Stomach (tissue), 4 donors: ENCODE data around the gene CPN2.

Experiments used
- POLR2A ChIP-seq, 4 donors: fragments of 450-650 bp; IDR thresholded peaks; one replicate each; pipeline ENCODE4 v1.6.1; 2016; ENCODE audit warnings: antibody characterized with exemption in 4 of 4, control low read depth in 2 of 4, mild to moderate bottlenecking in 1 of 4, moderate library complexity in 1 of 4
- POLR2AphosphoS5 ChIP-seq, 3 donors: sonication (generic); formaldehyde crosslinking; IDR thresholded peaks; one replicate each; pipeline ENCODE4 v1.6.1; 2016; ENCODE audit warnings: antibody characterized with exemption in 3 of 3
- TF ChIP-seq, protein P1 (sequence below), 7 experiments: fragments of 450-650 bp in 4 of 7; fragments of 200-600 bp in 3 of 7; sonication (generic) in 3 of 7; IDR thresholded peaks; one replicate each; pipeline ENCODE4 v1.5.1; 2016 to 2019; ENCODE audit warnings: antibody characterized with exemption in 7 of 7, control low read depth in 2 of 7, mild to moderate bottlenecking in 1 of 7

DNA sequence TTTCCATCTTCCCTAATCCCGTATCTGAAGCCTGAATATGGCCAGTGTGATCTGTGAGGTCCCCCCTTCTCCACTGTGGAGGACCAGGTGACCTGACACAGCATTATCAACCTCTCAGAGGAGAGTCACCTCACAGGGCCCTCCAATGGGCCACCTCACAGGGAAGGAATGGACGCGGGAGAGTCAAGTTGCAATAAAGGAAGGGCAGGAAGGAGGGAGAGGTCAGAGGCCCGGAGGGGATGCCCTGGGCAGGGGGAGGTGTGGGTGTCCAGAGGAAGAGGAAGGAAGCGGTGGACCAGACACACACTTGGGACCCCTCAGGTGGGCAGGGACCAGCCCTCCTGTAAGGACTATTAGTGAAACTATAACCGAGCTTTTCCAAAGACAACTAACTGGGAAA lies 33.0 kb upstream of the CPN2 start:
- TF ChIP-seq POLR2AphosphoS5 (IDR thresholded peaks at IDR 0.05) (no peak), POLR2A (IDR thresholded peaks at IDR 0.05) (no peak)
- TF ChIP-seq, protein P1, sequence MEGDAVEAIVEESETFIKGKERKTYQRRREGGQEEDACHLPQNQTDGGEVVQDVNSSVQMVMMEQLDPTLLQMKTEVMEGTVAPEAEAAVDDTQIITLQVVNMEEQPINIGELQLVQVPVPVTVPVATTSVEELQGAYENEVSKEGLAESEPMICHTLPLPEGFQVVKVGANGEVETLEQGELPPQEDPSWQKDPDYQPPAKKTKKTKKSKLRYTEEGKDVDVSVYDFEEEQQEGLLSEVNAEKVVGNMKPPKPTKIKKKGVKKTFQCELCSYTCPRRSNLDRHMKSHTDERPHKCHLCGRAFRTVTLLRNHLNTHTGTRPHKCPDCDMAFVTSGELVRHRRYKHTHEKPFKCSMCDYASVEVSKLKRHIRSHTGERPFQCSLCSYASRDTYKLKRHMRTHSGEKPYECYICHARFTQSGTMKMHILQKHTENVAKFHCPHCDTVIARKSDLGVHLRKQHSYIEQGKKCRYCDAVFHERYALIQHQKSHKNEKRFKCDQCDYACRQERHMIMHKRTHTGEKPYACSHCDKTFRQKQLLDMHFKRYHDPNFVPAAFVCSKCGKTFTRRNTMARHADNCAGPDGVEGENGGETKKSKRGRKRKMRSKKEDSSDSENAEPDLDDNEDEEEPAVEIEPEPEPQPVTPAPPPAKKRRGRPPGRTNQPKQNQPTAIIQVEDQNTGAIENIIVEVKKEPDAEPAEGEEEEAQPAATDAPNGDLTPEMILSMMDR (IDR thresholded peaks at IDR 0.05): no peak
